ENCODE data around the gene ARPC1A.

- no peak for TF ChIP-seq SUZ12 (IDR thresholded peaks at IDR 0.05; ENCODE audit: extremely low read depth, insufficient read depth, insufficient read length)
- TF ChIP-seq YY1 (IDR thresholded peaks at IDR 0.05; ENCODE audit: insufficient read depth, insufficient read length) = no peak
- no peak for TF ChIP-seq ZNF274 (IDR thresholded peaks at IDR 0.05; ENCODE audit: low read depth, low read length)
Measured at GRCh38 chr7:99308461-99309074, 17.1 kb upstream of the ARPC1A start.
